Right renal cortex interstitium (tissue), 3 donors: ENCODE measurements around the gene ERC2. TPM values are rescaled to one million over a fixed set of nuclear protein-coding genes. Genes with fewer than 3 reads are reported as not detected.
"Not testable (repeated sequence)": the region's sequence is repeated elsewhere in the genome, so short reads cannot be mapped to it uniquely, and the experiment has no call there.

Experiments
- DNase-seq, 3 donors: peaks; one replicate each; pipeline ENCODE4 v3.0.0-alpha.2; 2013; ENCODE audit warnings: low read depth in 3 of 3, low spot score in 2 of 3
- polyA plus RNA-seq, 3 donors: library from polyadenylated mRNA; unstranded; fragments of 120-200 nt; gene quantifications; one replicate each; pipeline ENCODE4 v1.2.1, GENCODE V29; 2013; ENCODE audit not compliant: insufficient read length in 3 of 3

Gene ERC2
- 1 to 10 TPM; 3.5 to 4.0 (median 3.7) TPM for polyA plus RNA-seq

DNA sequence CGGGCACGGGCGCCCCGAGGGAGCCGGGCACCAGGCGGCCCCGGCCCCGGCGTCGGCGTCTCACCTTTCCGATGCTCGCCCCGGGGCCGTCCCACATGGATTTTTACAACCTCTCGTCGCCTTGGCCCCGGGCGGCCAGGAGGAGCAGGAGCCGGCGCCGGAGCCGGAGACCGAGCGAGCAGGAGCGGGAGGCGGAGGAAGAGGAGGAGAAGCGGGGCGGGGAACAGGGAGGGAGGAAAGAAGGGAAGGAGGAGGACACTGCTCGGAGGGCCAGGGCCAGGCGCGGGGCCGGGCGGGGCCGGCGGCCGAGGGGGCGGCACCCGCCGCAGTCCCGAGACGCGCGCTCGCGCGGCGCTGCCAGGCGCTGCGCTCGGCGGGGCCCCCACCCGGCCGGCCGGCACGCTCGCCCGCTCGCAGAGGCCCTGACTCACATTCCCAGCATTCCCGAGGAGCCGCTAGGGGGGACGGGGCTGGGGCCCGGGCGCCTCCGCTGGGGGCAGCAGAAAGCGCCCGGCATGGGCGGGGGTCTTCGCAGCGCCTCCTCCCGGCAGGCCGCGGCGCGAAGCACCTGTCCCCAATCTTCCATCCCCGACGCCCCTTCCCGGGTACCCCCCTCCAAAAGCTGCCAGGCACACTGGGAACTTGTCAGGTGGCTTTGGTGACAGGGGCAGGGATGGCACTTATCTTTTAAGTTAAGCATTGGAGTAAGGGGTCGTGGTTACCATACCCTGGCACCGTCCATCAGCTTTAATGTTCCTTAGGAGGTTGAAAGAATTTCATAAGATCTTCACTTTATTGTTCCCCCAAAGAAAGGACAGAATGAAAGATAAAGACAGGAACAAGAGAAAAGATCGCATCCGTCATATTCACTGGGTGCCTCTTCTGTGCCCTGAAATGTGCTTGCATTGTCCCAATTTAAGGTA, at the start of gene ERC2:
ERC2 (minus strand) TSS at position 284 of the 923 bp plus-strand sequence.
- no peak for DNase-seq

DNA sequence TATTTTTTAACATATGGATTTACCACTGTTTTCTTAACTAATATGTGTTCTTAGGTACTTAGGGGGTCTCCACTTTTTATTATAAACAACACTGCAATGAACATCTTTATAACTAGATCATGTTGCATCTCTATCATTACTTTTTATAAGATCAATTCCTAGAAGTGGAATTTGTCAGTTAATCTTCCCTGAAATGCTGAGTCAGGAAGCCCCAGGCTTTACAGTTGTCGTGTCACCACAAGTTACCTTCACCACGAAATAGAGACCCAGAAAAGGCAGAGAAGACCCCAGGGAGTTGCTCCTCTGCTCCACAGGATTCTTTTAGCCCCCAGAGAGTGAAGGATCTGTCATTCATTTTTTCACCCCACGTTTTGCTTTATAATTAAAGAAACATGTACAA, 34.5 kb upstream of the ERC2 start:
- no peak for DNase-seq

- DNase-seq, result not testable (repeated sequence)
Measured at GRCh38 chr3:56496376-56496775, 28.1 kb upstream of the ERC2 start.

DNA sequence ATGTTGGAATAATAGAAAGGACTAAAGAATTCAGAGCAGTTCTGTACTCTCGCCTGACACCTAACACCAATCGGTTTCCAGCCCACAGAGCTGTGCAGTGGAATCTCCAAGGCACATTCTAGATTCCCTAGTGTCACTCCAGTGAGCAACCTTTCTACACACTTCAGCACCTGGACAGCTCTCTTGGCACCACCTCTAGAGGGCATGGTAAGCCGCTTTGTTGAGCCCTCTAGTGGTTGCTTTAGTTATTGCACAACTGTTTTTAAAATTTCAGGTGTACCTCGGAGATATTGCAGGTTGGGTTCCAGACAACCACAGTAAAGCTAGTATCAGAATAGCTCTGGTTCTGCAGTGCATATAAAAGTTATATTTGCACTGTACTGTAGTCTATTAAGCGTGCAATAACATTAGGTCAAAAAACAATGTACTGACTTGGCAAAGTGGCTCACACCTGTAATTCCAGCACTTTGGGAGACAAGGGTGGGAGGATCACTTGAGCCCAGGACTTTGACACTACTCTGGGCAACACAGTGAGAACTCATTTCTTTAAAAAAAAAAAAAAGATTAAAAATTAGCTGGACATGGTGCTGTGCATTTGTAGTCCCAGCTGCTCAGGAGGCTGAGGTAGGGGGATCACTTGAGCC, 26.5 kb upstream of the ERC2 start:
- DNase-seq, result peak; percentile 77 to 91 (median 88)

DNA sequence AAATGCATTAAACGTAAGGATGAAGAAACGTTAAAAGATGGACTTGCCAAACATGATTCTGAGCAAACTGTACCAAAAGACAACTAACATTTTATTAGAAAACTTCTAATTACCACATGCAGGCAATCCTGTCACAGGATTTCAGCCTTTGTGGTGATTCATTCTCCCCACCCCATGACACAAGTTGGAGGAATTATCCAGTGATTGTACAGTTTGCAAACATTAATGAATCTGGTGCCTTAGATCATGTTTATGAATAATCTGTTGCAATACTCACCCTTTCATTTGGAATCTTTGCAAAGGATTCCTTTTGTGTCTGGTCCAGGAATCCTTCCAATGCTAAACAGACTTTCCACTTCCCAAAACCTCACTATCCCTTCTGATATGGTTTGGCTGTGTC, 23.3 kb upstream of the ERC2 start:
- no peak for DNase-seq

GRCh38 chr3:56488812-56489600, 20.7 kb upstream of the ERC2 start:
- DNase-seq, result no peak

DNA sequence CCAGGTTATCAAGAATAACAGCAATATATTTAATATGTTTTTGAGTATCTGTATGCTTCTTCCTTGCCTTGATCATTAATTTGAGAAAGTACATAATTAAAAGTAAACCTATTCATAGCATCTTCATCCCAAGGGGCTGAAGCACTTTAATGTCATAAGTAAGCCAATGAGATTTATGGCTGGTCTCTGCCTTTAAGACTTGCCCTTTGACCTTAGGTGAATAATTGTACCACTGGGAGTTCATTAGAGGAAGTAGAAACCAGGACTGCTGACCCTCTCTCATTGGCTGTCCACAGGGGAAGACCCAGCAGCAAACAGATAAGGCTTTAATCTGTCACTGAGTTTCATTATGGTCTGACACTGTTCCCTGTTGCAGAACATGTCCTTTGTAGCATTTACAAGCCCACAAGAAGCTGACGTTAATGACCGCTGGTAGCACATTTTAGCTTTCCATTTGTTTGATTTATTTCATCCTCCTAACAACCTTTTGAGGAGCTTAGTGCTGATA, 16.3 kb upstream of the ERC2 start:
- DNase-seq, result no peak

- DNase-seq, result no peak
Measured at GRCh38 chr3:56484122-56484521, 15.9 kb upstream of the ERC2 start.

- DNase-seq, result no peak
Measured at GRCh38 chr3:56477646-56478045, 9.4 kb upstream of the ERC2 start.

DNA sequence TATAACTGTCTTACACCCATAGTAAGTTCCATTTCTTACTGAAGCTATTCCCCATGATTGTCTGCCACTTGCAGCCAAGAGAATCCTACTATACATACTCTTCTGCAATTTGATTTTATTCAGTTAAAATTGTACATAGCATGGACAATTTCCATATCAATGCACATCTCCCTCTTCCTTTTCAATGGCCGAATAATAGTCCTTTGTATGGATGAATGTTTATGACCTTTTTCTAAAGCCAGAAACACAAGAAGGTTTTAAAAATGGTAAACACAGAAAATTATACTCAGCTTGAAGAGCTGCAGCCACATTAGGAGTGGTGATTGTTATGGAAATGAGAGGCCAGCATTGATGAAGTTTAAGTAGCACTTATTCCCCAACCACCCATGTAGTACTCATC, 8.5 kb upstream of the ERC2 start:
- DNase-seq, result no peak

DNA sequence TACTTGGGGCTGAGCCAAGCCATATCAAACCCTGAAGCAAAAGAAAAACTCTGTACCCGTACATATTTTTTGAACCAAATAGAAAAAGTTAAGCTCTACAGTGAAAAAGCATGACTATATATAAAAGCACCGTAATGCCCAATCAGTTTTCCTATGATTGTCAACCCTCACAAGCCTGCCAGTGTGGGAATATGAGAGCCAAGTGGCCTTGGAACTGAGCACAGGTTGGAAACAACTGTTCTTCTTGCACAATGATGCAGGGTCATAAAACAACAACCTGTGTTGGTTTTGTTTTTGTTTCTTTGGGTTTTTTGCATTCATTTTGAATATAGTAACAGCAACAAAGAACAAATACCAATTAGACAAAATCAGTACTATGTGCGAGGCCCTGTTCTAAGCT, 3.5 kb upstream of the ERC2 start:
- no peak for DNase-seq

GRCh38 chr3:56469141-56469540, 874 bp upstream of the ERC2 start:
- no peak for DNase-seq

DNA sequence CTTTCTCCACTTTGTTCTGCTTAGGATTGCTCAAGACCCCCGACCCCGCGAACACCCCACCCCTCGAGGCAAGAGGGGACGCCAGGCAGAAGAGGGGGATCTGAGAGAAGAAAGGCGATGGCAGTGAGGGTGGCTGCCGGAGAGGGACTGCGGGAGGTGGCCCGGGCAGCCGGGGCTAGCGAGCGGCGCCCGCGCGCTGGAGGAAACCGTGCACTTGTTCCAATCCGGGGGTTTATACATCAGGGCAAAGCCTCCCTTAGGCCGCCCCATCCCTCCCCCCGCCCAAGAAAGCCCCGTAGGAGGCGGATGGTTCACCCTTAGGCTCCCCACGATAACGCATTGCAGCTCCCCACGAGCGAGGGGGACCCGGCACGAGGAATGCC, 475 bp downstream of the ERC2 start:
- no peak for DNase-seq

- peak in 2 of 3 donors; percentile 62 to 82 for DNase-seq
Measured at GRCh38 chr3:56467108-56467507, 1.2 kb downstream of the ERC2 start.

- DNase-seq, result no peak
Measured at GRCh38 chr3:56459719-56460118, 8.5 kb downstream of the ERC2 start.

DNA sequence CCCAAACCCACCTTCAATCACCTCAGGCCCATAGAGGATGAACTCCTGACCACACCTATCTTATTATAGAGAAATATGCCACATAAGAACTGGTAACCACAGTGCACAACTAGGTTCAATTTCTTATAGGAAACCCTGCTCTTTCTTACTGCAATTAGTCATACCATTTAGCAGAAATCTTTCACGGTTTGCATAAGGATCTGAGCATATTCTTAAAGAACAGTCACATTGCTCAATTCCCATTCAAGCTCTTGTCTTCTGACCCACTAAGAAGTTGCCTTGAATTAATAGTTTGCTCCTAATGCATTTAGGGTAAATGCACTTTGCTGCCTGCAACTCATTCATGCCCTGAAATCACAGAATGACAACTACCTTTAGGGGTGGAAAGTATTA, 9.2 kb downstream of the ERC2 start:
- no peak for DNase-seq

DNA sequence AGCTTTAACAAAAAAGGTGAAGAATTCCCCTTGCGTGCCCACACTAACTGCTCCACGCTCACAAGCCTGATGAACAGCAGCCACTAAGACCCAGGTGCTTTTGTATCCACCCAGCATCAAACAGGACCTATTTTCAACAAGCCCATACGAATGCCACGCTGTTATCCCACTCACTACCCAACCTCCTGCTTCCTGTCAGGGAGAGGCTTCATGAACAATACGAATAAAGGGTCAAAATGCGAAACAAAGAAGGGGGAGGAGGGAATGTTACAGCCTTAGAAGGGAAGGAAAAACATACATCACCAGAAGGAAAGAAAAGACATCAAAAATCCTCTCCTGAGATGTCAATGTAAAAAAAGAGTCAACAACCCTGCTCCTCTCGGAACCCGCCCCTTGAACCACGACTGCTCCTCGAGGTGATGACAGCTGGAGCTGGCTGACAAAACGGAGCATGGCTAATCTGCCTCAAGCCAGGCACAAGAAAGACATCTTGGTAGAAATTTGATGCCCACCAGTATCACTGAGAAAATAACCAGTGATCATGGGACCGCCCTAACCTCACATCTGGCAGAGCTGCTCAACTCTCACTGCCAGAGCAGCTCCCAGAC, 9.7 kb downstream of the ERC2 start:
- DNase-seq, result no peak

DNA sequence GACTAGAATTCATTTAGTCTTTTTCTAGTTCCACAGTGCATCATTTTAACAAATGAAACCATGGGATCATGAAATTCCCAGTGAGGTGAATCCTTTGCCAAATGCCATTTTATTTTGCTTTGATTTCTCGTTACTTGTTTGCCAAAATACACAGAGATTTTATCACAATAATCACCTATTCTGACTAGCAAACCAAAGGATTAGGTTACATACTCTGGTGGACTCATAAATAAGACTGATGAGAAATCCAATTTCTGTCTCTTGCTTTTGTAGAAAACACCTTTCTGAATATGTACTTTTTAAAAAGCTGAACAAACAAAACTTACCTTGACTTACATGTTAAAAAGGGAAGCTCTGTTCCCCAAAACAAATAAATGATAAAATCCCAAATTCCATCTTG, 12.2 kb downstream of the ERC2 start:
- no peak for DNase-seq

GRCh38 chr3:56453011-56453410, 15.3 kb downstream of the ERC2 start:
- DNase-seq, result no peak

GRCh38 chr3:56452085-56452484, 16.2 kb downstream of the ERC2 start:
- no peak for DNase-seq

- no peak for DNase-seq
Measured at GRCh38 chr3:56443372-56443771, 24.9 kb downstream of the ERC2 start.
